Brain microvascular endothelial cell (primary cell): ENCODE results near the gene RAB3D.

ENCODE experiments used
- DNase-seq: peaks from one replicate; pipeline ENCODE4 v3.0.0-alpha.2; 2020
- H3K27ac ChIP-seq: fragments of 250-450 bp; sonication (Bioruptor Pico); 2 replicates; pipeline ENCODE4 v1.5.1; 2020; ENCODE audit warnings: mild to moderate bottlenecking, moderate library complexity
- H3K27me3 ChIP-seq: fragments of 250-450 bp; sonication (Bioruptor Pico); replicated peaks from 2 replicates; pipeline ENCODE4 v1.5.1; 2020; ENCODE audit warnings: mild to moderate bottlenecking
- H3K36me3 ChIP-seq: fragments of 250-450 bp; sonication (Bioruptor Pico); replicated peaks from 2 replicates; pipeline ENCODE4 v1.5.1; 2020; ENCODE audit warnings: mild to moderate bottlenecking
- H3K4me3 ChIP-seq: 2 replicates; pipeline ENCODE4 v1.5.1; 2011; ENCODE audit warnings: low read depth, mild to moderate bottlenecking, control low read depth, low read length, moderate library complexity
- CTCF ChIP-seq: IDR thresholded peaks from 2 replicates; pipeline ENCODE4 v1.5.1; 2011; ENCODE audit warnings: low read depth, mild to moderate bottlenecking, moderate library complexity, low read length, control low read depth, inconsistent platforms; ENCODE audit errors: missing control alignments
- in situ Hi-C: cut with HindIII; loops from 2 replicates; pipeline ENCODE4 v1.10.0; 2017; ENCODE audit warnings: low sequenced_read_pairs, low pct_ligation_motif_present

The RAB3D gene

GRCh38 chr19:11361771-11362731 is 22.6 kb upstream of the RAB3D start:
- TF ChIP-seq CTCF: no peak
- H3K4me3 ChIP-seq: no peak overlapping the region
- H3K27me3 ChIP-seq: no peaks in the 10 kb centered on the region
- H3K27ac ChIP-seq: no peak overlapping the region
- DNase-seq: no peak
- peaks cover 17% of the 10 kb centered on the region for H3K36me3 ChIP-seq
- in situ Hi-C loops: no loop called here

- Histone ChIP-seq H3K27me3 (no peaks in the 10 kb centered on the region), H3K36me3 (peaks cover 17% of the 10 kb centered on the region), H3K27ac (no peak overlapping the region), H3K4me3 (no peak overlapping the region)
- DNase-seq: no peak
- in situ Hi-C loops: no loop called here
- no peak for TF ChIP-seq CTCF
Observed at GRCh38 chr19:11361037-11361770, 21.7 kb upstream of the RAB3D start.

- in situ Hi-C loops: no loop called here
- DNase-seq: no peak
- no peak for TF ChIP-seq CTCF
- Histone ChIP-seq H3K27ac (no peak overlapping the region), H3K36me3 (peaks cover 17% of the 10 kb centered on the region), H3K4me3 (no peak overlapping the region), H3K27me3 (no peaks in the 10 kb centered on the region)
Observed at GRCh38 chr19:11359421-11359820, 20.0 kb upstream of the RAB3D start.

GRCh38 chr19:11356676-11357550 is 17.5 kb upstream of the RAB3D start:
- no peak for TF ChIP-seq CTCF
- Histone ChIP-seq H3K36me3 (peaks cover 12% of the 10 kb centered on the region), H3K27me3 (no peaks in the 10 kb centered on the region), H3K27ac (no peak overlapping the region), H3K4me3 (no peak overlapping the region)
- in situ Hi-C loops: no loop called here
- DNase-seq: no peak

GRCh38 chr19:11356074-11356397 is 16.6 kb upstream of the RAB3D start:
- in situ Hi-C loops: no loop called here
- no peak for DNase-seq

More at GRCh38 chr19:11356074-11356397, 16.6 kb upstream of the RAB3D start:
- no peak overlapping the region for H3K27ac ChIP-seq
- no peaks in the 10 kb centered on the region for H3K27me3 ChIP-seq
- TF ChIP-seq CTCF: no peak
- peaks cover 7% of the 10 kb centered on the region for H3K36me3 ChIP-seq
- H3K4me3 ChIP-seq: peak overlapping the region; percentile 64
